MV-4-11 (cell line): ENCODE data around the gene ARHGAP21.
A peak's percentile ranks its signal among the peaks of the same experiment; 100 is the strongest.
"Not testable (repeated sequence)": the region's sequence is repeated elsewhere in the genome, so short reads cannot be mapped to it uniquely, and the experiment has no call there.

ENCODE experiments used
- DNase-seq: peaks from one replicate; lab custom pipeline; 2025; lab: John Stamatoyannopoulos, UW

Gene ARHGAP21

DNA sequence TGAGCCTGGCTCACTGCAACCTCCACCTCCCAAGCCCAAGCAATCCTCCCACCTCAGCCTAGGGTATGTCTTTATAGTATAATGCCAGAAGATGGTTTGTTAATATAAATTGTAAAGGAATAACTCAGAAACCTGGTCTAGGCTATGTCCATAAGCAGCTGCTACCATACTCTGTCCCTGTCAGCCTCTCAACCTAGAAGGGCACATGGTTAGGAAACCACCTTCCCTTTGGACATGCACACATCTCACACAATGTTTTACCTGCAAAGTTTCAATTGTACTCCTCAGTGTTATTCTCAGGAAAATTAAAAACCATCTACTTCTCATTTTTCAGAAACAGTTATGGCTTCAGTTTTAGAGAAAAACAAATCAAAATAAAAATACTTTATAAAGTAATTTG is 40.1 kb downstream of the ARHGAP21 start:
- no peak for DNase-seq

DNA sequence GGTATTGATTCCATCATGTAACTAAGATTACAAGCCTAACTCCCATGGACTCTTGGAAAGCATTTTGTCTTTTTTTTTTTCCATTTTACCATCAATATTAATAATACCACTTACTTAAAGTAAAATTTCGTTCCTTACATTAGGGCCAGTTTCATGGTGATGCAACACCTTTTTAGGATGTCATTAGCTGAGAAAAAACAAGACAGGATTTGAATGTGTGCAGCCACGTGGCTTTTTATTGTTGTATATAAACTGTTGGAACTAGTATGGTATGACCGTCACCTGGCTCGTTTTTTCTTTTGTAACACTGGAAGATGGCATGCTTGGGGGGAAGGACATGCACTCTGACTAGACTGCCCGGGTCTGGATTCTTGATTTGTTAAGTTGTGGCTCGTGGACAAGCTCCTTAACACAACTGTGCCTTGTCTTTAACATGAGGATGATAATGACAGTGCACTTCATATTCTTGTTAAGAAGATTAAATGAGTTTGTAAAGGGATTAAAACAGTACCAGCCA is 42.1 kb downstream of the ARHGAP21 start:
- no peak for DNase-seq

DNA sequence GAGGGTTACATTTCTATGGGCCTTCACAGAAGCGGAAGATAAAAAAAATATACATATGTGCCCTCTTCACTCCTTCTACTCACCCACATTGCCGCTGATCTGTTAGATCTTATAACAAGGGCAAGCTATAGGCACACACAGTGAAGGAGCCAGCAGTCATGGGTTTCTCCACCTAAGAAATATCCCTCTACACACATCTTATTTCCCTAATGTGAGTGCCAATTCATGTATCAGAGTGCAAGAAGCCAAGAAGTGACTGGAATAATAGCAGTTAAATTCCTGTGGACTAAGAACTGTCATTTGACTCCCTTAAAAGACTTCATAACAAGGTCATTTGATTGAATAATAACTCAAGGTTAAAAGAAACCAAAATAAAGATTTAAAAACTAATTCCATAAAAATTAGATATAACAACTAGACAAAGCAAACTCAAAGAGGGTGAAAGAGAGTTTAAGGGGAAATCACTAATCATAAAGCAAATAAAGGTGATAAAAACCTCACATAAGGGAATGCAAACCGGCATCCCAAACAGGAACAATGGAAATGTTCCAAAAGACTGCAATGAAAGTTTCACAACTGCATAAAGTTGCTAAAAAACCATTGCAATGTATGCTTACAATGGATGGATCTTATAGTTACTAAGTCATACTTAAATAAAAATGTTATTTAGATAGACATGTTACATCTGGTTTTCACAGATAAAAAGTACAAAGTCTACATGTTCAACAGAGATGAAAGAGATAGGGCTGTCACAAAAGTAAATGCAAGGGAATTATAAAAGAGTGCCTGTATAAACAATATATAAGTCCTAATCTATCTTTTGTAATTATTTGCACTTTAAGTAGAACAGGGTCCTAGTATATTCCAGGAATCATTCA is 42.8 kb downstream of the ARHGAP21 start:
- DNase-seq, result no peak

DNA sequence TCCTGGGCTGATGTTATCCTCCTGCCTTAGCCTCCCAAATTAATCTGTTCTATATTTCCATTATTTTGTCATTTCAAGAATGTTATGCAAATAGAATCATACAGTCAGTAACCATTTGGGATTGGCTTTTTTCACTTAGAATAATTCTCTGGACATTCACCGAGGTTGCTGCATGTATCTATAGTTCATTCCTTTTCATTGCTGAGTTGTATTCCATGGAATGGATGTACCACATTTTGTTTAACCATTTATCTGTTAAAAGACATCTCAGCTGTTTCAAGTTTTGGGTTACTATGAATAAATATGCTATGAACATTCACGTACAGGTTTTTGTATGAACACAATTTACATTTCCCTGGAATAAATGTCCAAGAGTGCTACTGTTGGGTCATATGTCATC is 44.9 kb downstream of the ARHGAP21 start:
- no peak for DNase-seq

DNA sequence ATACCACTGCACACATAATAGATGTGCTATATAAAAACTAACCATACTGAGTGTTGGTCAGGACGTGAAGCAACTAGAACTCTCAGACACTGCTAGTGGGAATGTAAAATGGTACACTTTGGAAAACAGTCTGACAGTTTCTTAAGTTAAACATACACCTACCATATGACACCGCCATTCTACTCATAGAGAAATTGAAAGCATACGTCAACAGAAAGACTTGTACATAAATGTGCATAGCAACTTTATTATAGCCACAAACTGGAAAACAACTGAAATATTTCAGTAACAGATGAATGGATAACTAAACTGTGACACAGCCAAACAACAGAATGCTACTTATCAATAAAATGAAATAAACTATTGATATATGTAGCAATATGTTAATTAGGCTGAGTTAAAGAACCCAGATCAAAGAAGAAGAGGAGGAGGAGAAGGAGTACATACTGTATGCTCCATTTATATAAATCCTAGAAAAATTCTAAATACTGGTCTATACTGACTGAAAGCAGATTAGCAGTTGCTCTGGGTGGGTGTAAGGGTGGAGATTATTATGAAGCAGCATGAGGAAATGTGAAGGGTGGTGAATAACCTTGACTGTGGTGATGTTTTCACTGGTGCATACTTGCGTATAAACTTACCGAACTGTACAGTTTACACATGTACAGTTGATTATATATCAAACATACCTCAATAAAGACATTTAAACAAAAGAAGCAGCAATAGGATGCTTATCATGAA is 48.6 kb downstream of the ARHGAP21 start:
- DNase-seq, result no peak

DNA sequence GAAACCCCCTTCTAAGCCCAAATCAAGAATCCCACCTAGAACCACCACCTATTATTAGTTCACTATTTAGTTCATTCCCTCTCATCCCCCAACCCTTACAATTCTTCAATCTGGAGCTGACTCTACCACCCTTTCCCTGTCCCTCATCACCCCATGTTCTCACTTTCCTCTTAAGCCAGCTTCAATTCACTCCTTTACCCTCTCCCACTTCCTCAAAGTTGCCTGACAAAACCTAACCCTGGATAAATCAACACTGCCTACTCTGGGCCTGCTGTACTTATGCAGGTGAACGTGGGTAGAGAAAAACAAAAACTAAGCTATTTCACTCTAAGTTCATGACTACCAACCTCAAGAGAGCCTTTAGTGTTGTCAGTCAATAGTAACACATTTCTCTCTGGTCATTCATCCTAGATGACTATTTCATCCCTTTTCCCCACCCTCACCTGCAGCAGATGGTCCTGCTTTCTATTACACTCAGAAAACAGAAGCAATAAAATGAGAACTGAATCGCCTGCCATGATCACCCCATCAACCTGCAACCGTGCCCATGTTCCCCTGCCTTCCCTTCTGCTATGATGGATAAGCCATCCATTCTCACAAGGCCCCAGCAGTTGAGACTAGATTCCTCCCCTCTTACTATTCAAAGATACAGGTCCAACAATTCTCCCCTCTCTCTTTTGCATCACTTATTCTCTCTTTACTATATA is 52.6 kb downstream of the ARHGAP21 start:
- DNase-seq, result no peak

DNA sequence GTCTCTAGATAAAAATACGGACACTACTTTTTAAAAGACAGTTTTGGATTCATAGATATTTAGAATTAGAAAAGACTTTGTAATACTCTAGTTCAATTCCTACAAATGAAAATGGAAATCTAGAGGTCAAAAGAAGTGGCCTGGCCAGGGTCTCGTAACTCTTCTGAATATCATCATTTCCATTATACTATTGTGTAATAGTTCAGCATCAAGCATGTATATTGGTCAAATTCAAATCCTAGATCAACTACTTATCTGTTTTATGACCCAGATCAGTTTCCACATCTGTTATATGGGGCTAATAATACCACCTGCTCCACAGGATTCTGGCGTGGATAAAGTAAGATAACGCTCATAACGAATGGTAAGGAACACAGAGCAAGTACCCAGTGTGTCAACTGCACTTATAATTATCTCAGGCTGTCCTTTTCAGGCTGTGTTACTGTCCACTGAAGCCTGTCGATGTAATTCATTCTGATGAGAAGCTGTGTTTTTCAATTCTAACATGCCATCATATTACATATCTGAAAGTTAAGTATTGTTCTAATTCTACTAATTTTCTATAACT is 54.3 kb downstream of the ARHGAP21 start:
- DNase-seq, result no peak

DNA sequence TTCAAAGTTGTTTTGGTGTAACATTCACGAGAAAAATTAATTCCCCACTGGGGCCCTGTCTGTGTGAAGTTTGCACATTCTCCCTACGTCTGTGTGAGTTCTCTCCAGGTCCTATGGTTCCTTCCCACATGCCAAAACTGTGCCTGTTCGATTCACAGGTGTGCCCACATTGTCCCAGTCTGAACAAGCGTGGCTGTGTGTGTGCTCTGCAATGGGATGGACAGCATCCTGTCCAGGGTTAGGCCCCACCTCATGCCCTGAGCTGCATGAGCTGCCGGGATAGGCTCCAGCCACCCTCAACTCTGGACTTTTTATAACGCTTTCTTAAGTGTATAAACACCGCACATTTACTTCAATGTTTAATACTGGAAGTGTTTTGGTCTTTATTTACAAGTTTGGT is 55.4 kb downstream of the ARHGAP21 start:
- DNase-seq, result no peak

DNA sequence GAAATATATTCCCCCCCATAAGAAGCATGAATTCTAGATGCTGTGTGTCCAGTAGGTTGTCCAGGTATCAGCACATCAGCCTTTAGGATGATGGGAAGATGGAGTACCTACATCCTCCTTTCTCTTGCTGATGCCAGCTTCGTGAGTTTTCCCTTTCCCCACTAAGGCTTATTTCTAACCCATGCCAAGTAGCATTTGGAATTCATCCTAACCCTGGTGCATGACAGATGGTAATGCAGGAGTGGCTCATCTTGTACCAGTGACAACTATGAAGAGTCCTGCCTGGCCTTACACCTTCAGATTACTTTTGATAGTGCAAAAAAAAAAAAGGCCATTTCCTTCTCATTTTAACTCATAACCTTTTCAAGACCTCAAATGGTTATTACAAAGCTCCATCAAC is 58.7 kb downstream of the ARHGAP21 start:
- no peak for DNase-seq

DNA sequence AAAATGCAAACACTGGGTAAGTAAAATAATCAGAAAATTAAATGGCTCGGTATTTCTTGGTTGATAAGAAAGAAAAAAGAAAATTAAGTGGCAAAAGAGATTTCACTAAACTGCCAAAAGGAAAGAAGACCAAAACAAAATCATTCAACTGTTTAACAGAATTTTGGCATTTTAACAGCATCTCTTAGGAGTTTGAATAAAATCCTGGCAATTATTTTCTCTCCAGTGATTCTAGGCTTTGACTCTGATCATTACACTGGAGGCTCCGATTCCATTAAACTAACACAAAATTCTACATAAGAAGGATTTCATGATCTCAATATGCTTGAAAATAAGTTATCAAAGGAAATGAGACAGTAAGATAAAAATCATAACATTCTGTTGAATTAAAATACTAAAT is 62.3 kb downstream of the ARHGAP21 start:
- no peak for DNase-seq

DNA sequence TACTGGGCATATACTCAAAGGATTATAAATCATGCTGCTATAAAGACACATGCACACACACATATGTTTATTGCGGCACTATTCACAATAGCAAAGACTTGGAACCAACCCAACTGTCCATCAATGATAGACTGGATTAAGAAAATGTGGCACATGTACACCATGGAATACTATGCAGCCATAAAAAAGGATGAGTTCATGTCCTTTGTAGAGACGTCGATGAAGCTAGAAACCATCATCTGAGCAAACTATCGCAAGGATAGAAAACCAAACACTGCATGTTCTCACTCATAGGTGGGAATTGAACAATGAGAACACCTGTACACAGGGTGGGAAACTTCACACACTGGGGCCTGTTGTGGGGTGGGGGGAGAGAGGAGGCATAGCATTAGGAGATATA is 65.4 kb downstream of the ARHGAP21 start:
- not testable (repeated sequence) for DNase-seq

DNA sequence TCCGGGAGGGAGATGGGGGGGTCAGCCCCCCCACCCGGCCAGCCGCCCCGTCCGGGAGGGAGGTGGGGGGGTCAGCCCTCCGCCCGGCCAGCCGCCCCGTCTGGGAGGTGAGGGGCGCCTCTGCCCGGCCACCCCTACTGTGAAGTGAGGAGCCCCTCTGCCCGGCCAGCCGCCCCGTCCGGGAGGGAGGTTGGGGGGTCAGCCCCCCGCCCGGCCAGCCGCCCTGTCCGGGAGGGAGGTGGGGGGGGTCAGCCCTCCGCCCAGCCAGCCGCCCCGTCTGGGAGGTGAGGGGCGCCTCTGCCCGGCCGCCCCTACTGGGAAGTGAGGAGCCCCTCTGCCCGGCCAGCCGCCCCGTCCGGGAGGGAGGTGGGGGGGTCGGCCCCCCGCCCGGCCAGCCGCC is 67.4 kb downstream of the ARHGAP21 start:
- not testable (repeated sequence) for DNase-seq

DNA sequence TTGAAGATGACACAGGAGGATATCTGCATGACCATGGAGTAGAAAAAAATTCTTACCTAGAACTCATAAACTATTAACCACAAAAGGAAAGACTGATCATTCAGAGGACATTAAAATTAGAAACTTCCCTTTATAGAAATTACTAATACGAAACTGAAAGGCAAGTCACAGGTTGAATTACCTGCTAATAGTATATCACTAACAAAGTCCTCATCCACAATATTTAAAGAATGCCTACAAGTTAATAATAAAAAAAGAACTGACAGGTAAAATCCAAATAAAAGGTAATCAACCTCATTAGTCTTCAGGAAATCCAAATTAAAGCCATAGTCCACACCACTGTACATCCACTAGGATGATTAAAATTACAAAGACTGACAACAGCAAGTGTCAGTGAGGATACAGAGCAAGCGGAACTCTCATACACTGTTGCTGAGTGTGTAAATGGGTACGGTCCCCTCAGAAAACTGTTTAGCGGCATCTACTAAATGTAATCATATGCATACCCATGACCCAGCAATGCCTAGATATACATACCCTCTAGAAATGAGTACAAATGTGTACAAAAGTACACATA is 71.2 kb downstream of the ARHGAP21 start:
- no peak for DNase-seq

DNA sequence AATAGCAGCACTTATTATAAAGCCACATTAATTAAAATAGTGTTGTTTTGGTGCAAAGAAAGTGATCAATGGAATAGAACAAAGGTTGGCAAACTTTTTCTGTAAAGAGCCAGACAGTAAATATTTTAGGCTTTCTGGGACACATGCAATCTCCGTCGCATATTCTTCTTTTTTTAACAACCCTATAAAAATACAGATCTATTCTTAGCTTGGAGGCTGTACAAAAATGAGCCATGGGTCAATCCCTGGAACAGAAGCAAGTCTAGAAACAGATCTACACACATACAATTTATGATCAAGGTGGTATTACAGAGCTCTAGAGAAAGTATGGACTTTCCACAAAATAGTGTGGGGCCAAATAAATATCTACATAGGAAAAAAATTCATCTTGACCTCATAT is 71.8 kb downstream of the ARHGAP21 start:
- DNase-seq, result no peak

DNA sequence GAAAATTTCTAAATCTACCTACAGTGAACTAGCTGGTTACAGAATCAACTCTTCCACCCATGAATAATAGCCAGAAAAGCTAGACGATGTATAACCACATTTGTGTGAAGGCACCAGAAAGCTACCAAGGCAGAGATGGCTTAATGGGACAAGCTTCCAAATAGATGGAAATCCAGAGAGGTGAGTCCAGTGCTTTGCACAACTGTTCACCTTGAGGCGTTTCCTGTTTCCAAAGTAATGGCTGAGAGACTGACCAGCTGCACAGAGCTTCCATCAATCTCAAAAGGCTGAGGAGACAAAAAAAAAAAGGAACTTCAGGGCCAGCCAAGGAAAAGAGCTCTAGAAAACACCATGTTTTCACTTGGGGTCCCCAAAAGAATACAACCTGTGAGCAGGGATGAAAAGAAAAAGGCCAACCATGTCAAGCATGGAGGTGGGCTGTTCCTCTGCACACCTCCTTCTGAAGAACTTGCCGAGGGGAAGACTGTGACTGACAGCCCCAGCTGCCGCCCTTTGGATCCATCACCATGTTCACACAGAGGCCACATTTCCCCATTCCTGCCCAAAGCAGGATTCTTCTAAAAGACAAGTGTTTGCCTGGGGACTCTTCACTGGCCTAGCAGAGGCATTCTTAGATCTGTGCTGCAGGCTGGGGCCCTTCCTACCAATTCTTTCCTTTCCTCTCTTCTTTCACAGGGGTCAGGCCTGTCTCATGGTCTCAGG is 72.9 kb downstream of the ARHGAP21 start:
- DNase-seq, result no peak

DNA sequence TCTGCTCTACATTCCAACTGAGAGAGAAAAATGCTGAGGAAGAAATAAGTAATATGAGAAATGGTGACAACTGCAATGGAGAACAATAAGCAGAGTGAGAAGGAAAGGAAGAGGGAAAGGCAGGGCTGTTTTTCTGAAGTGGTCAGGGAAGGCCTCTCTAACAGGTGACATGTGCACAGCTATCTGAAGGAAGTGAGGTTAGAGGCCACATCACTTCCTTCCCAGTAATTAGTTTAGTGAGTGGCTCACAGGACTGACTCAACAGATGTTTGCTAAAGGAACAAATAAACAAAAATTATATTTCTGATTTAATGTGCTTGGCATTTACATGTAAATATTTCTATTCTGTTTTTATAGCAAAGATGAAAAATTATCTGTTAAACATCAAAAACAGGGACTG is 77.9 kb downstream of the ARHGAP21 start:
- no peak for DNase-seq

DNA sequence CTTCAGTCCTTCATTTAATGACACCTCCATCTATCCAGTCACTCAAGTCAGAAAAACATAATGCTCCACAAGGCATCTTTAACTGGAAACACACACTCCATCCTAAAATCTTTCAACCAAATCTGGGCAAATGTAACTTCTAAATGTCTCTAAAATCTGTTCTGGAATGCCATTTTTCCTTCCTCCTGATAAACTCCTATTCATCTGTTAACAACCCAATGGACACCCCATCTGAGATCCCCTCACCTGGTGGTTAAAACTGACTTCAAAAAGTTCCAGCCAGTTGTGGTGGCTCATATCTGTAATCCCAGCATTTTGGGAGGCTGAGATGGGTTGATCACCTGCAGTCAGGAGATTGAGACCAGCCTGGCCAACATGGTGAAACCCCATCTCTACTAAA is 78.7 kb downstream of the ARHGAP21 start:
- no peak for DNase-seq

DNA sequence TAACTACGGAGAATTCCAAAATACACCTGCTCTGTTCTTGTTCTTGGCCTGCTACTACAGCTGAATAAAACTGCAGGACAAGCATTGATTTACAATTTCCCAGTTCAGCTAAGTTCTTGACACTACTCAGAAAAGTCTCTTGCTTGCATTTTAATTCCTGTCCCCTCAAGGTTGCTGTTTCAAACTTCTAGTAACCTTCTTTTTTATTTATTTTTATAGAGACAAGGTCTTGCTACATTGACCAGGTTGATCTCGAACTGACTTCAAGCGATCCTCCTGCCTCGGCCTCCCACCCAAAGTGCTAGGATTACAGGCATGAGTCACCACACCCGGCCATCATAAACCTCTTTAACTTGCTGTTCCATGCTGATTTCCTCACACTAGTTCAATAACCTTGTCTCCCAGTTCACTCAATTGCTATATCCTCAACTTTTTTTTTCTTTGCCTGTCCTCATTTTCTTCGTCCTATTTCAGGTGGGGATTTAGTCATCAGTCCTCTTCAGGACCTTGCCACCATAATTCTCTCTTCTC is 79.9 kb downstream of the ARHGAP21 start:
- no peak for DNase-seq

DNA sequence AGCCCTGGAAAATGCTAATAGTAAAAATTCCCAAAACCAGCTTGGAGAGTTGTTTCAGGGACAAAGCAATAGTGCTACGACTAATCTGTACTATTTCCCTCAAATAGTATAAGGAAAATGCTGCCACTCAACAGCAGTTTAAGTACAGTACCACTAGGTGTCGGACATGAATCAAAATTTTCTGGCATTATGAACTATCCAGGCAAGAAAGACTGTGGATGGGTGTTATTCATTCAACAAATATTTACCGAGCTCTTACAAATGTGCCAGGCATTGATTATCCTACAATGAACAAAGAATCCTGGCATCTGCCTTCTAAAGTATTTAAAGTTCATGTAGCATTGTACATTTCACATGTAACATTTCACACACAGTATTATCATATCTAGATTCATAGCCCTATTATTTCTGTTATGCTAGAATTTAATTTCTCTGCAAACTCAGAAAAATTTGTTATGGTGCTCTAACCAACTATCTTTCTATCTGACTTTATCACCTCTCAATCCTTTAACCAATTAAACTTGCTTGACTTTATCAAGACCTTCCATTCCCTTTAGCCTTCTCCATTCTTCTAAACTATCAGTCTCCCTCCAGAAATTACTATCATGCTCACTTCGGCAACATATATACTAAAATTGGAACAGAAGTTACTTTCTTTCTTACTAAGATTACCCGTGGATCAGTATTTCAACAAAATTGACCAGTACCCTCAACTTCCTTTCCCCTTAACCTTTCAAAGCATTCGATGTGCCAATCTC is 80.6 kb downstream of the ARHGAP21 start:
- peak; percentile 57 for DNase-seq

DNA sequence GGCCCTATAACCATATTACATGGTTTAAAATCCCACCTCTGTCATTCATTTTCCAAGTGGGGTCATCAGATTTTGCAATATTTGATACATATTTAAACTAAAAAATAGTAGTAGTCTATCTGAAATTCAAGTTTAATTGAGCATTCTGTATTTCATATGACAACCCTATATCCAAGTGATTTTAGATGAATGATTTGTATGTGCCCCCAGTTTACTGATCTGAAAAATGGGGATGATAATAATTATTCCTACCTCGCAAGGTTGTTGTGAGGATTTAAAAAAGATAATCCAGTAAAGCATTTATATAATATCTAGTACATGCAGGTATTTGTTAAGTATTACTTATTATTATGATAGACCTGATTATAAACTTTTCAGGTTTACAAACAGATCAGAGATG is 84.6 kb downstream of the ARHGAP21 start:
- no peak for DNase-seq
